Activated naive CD4-positive, alpha-beta T cell treated with anti-CD3 and anti-CD28 coated beads for 36 hours (primary cell): Measurements from ENCODE around the gene RBMS3. TPM values are rescaled to one million over a fixed set of nuclear protein-coding genes. Genes with fewer than 3 reads are reported as not detected.

ENCODE experiments used
- CTCF ChIA-PET: fragments of 350-600 bp; sonication (Branson Sonifier 250); formaldehyde crosslinking; loops from one replicate; lab custom pipeline; 2021; ENCODE audit warnings: antibody characterized with exemption; lab: Charles Lee
- DNase-seq: peaks from one replicate; pipeline ENCODE4 v3.0.0-alpha.2; 2020
- H3K27ac Mint-ChIP-seq: one replicate; pipeline ENCODE4 v1.8.0; 2021; ENCODE audit warnings: mild to moderate bottlenecking, mixed read lengths
- H3K27me3 Mint-ChIP-seq: one replicate; pipeline ENCODE4 v1.8.0; 2021; ENCODE audit warnings: low read depth, mixed read lengths
- H3K36me3 Mint-ChIP-seq: one replicate; pipeline ENCODE4 v1.8.0; 2021; ENCODE audit warnings: low read depth, mixed read lengths
- H3K4me1 Mint-ChIP-seq: one replicate; pipeline ENCODE4 v1.8.0; 2021; ENCODE audit warnings: low read depth, mixed read lengths
- H3K4me3 Mint-ChIP-seq: one replicate; pipeline ENCODE4 v1.8.0; 2021; ENCODE audit warnings: mild to moderate bottlenecking, moderate library complexity, mixed read lengths
- H3K9me3 Mint-ChIP-seq: one replicate; pipeline ENCODE4 v1.8.0; 2021; ENCODE audit warnings: mixed read lengths
- intact Hi-C: fragments of 100-400 bp; cut with micrococcal nuclease; formaldehyde crosslinking; loops from one replicate; pipeline ENCODE4 v1.15.1; 2023
- total RNA-seq, 2 experiments: library from RNA; stranded (reverse); gene quantifications; one replicate each; pipeline ENCODE4 v1.2.3, GENCODE V29; 2021

RBMS3 gene
- total RNA-seq, 2 experiments from 2014 or later, result 0.84 to 1.1 TPM

DNA sequence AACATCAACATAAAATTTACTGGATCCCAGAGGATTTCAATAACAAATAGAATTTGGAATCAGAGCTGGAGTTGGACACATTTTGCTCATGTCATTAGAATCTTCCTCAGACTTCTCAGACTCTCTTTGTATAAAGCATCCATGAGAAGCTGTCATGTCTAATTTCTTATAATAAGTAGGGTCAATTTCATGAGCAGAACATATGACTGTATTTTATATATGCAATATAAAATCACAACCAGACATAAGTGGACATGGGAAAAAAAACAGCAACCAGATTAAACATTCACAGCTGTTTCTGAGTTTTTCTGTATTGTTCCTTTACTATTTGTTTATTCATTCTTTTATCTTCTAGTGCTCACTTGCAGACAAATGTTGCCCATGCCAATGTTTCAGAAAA, 325.5 kb downstream of the RBMS3 start:
- Mint-ChIP-seq H3K36me3 (no peaks in the 10 kb centered on the region), H3K4me1 (no peaks in the 10 kb centered on the region), H3K27ac (no peak overlapping the region), H3K4me3 (no peak overlapping the region), H3K9me3 (no peaks in the 10 kb centered on the region), H3K27me3 (peaks cover 2% of the 10 kb centered on the region)
- DNase-seq, result no peak
- CTCF ChIA-PET, result no interaction called here
- intact Hi-C loops, result no loop called here

DNA sequence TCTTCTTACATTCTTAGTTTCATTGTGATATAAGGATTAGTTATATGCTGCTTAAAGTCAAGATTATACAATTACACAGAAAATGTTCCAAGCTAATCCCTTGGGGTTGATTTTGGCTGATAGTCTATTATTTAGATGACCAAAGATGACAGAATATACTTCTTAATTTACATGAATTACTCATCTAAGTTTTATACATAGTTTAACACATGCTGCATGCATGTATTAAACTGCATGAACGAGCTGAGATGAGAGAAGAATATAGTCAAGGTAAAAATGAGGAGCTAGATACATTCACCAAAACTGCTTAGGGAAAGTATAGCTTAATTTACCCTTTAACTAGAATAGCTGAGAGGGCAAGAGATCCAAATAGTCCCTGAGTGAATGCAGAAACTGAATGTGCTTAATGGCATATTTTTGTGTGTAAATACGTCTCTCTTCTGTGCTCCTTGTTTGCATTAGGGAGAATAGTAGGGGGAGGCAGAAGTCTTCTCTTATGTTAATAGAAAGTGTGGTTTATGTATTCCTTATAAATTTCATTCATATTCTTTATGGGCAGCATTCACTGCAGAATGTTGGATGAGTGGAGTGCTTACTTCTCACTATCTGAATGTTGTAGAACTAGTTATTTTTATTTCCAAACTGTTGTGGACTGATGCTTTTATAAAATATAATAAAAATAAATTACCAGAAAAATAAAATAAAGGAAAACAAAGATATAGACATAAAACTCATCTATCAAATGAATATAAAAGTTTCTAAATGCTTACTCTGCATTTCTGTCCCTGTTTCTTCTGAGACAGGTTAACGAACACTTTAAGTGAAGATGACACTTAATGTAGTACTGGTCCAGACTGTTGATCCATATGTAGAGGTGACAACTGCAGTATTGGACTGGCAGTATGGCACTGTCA, 327.8 kb downstream of the RBMS3 start:
- Mint-ChIP-seq H3K27ac (no peak overlapping the region), H3K4me1 (no peaks in the 10 kb centered on the region), H3K4me3 (no peak overlapping the region), H3K27me3 (peaks cover 2% of the 10 kb centered on the region), H3K9me3 (no peaks in the 10 kb centered on the region), H3K36me3 (no peaks in the 10 kb centered on the region)
- no peak for DNase-seq
- CTCF ChIA-PET, result no interaction called here
- intact Hi-C loops, result no loop called here

DNA sequence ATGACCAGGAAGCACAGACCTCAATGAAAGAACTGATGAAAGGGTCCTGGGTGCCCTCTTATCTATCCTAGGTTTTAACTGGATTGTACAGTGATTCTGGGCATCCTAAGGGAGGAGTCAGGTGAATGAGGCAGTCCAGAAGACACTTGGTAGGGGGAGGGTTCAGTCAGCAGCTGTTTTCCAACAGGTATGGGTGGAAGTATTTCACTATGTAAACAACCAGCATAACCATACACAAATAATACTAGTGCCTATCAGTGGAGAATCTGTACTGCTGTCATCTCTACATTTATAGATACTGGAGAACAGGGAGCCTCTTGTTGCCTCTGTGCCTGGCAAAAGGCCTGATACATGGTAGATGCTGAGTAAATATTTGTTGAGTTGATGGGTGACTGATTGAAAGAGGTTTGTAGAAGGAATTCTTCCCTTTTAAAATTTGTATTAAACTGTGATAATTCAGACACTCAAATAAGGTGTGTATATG, 328.5 kb downstream of the RBMS3 start:
- H3K4me1 Mint-ChIP-seq, result no peaks in the 10 kb centered on the region
- no peaks in the 10 kb centered on the region for H3K9me3 Mint-ChIP-seq
- no peaks in the 10 kb centered on the region for H3K36me3 Mint-ChIP-seq
- no peak overlapping the region for H3K27ac Mint-ChIP-seq
- H3K4me3 Mint-ChIP-seq, result no peak overlapping the region
- H3K27me3 Mint-ChIP-seq, result peaks cover 2% of the 10 kb centered on the region
- CTCF ChIA-PET, result no interaction called here
- intact Hi-C loops, result no loop called here
- no peak for DNase-seq

DNA sequence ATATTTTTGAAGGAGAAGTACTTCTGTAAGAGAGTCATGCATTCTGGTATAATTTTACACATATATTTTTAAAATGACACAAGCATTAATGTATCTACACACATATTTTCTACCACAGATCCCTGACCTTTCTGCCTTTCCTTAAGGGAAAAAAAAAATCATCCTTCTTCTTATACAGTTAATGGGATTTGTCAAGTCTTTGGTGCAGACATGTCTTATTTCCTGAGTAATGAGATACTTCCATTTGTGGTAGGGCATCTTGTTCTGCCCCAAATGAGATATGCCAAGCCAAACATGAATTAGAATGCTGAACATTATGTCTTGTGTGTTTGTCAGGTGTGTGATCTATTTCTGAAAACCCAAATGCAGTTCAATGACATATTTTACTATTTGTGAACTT, 329.9 kb downstream of the RBMS3 start:
- Mint-ChIP-seq H3K27ac (no peak overlapping the region), H3K9me3 (no peaks in the 10 kb centered on the region), H3K4me3 (no peak overlapping the region), H3K4me1 (no peaks in the 10 kb centered on the region), H3K27me3 (peaks cover 2% of the 10 kb centered on the region), H3K36me3 (no peaks in the 10 kb centered on the region)
- CTCF ChIA-PET, result no interaction called here
- intact Hi-C loops, result no loop called here
- DNase-seq, result no peak

DNA sequence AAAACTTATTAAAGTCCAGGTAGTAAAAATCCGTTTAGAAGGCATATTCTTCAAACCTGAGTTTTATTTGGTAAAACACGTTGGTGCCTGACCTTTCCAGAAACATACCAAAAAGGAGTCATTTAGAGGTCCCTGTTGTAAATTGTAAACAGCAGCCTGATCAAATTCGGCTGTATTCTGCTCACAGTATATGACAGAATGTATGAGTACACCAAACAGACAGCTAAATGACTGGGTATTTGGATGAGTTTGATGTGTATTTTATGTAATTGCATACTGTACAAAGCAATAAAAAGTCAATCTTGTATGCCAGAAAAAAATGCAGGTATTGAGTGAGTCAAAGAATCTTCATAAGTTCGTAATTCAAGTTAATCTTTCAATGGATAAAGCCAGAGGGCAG, 330.4 kb downstream of the RBMS3 start:
- H3K27ac Mint-ChIP-seq, result no peak overlapping the region
- intact Hi-C loops, result no loop called here
- H3K4me1 Mint-ChIP-seq, result no peaks in the 10 kb centered on the region
- CTCF ChIA-PET, result no interaction called here
- no peaks in the 10 kb centered on the region for H3K9me3 Mint-ChIP-seq
- H3K36me3 Mint-ChIP-seq, result no peaks in the 10 kb centered on the region
- no peak for DNase-seq
- H3K27me3 Mint-ChIP-seq, result peaks cover 2% of the 10 kb centered on the region
- no peak overlapping the region for H3K4me3 Mint-ChIP-seq

DNA sequence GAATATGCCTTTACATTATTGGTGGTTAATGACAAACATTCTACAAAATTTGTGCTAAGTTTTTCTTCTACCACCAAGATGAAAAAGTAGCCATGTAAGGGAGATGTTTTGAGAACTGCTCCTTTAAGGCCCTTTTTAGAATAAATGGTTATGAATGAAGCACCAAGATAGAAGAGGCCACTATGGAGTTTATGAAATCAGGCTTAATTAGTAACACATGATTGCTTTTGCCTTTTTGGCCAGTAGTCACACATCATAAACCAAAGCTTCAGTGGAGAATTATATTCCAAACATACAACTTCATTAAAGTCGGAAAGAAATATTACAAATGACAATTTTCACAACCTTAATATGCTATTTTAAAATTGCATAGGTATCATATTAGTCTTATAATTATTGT, 331.7 kb downstream of the RBMS3 start:
- DNase-seq, result no peak
- Mint-ChIP-seq H3K36me3 (no peaks in the 10 kb centered on the region), H3K27ac (no peak overlapping the region), H3K9me3 (no peaks in the 10 kb centered on the region), H3K27me3 (peaks cover 2% of the 10 kb centered on the region), H3K4me1 (no peaks in the 10 kb centered on the region), H3K4me3 (no peak overlapping the region)
- CTCF ChIA-PET, result no interaction called here
- intact Hi-C loops, result no loop called here

DNA sequence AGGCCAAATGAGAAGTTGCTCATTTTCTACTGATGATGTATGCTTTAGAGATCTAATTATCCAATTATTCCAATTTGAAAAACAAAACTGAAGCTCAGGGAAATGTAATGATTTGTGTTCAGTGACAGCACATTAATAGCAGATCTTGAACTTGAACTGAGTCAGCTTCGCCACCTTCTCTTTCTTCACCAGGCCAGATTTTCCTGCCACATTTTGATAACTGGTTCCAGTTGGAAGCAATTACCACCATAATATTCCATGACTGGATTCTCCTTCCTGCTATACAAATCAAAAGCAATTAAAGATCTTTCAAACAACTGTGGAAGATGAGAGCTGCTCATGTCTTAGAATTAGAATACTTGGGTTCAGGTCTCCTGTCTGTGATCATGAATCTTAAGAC, 334.1 kb downstream of the RBMS3 start:
- CTCF ChIA-PET, result no interaction called here
- Mint-ChIP-seq H3K27ac (no peak overlapping the region), H3K27me3 (peaks cover 2% of the 10 kb centered on the region), H3K4me3 (no peak overlapping the region), H3K4me1 (no peaks in the 10 kb centered on the region), H3K9me3 (no peaks in the 10 kb centered on the region), H3K36me3 (no peaks in the 10 kb centered on the region)
- DNase-seq, result no peak
- intact Hi-C loops, result no loop called here

DNA sequence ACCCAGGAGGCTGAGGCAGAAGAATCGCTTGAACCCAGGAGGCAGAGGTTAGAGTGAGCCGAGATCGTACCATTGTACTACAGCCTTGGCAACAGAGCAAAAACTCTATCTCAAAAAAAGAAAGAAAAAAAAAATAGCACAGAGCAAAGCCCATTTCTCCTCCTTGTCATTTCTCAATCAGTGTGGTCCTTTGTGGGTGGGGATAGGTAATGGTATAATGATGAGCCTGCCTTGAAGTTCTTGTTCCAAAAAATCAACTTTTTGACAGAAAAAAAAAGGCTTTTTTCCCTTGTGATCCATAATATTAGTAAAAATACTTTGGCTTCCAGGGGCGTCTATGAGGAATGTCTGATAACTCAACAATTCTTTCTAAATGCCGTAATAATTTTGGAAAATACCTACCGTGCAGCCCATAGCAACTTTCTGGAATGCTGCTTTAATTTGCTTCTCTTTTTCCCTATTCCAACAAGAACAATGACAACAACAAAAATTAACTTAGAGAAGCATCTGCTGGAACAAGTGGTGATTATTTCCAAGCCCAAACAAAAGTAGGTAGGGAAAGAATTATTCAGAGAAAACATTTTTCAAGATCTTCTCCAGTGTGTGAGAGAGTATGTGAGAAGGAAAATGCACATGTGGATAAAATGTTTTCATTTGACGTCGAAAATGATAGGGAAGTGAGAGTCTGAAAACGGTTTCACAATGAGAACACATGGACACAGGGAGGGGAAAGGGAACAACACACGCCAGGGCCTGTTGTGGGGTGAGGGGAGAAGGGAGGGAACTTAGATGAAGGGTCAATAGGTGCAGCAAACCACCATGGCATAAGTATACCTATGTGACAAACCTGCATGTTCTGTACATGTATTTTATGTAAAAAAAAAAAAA, 337.8 kb downstream of the RBMS3 start:
- Mint-ChIP-seq H3K36me3 (no peaks in the 10 kb centered on the region), H3K27ac (no peak overlapping the region), H3K4me3 (no peak overlapping the region), H3K9me3 (no peaks in the 10 kb centered on the region), H3K27me3 (no peaks in the 10 kb centered on the region), H3K4me1 (no peaks in the 10 kb centered on the region)
- CTCF ChIA-PET, result no interaction called here
- DNase-seq, result no peak
- intact Hi-C loops, result no loop called here

DNA sequence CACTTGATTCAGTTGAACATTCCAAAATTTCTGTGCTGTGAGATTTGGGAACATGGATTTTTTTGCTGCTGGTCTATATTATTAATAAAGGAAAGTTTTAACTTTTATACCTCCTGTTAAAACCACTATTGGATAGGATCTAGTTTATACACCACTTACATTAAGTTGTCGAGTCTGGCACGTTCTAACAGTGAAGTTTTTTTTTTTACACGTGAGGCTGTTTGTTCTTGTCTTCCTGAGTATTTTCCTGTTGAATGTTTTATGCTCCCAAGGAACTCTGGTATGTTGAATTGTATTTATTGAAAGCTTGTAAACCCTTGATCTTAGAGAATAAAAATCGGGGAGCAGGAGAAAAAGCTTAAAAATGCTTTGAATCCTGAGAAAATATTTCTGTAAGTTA, 338.8 kb downstream of the RBMS3 start:
- H3K9me3 Mint-ChIP-seq, result no peaks in the 10 kb centered on the region
- no peak overlapping the region for H3K27ac Mint-ChIP-seq
- H3K4me3 Mint-ChIP-seq, result no peak overlapping the region
- H3K27me3 Mint-ChIP-seq, result no peaks in the 10 kb centered on the region
- H3K36me3 Mint-ChIP-seq, result no peaks in the 10 kb centered on the region
- no peak for DNase-seq
- H3K4me1 Mint-ChIP-seq, result no peaks in the 10 kb centered on the region
- intact Hi-C loops, result no loop called here
- CTCF ChIA-PET, result interaction anchor here (0.8 kb wide), 1 partner anchor 901 kb away, joined by 3 read pairs; no protein-coding TSS in a partner anchor

DNA sequence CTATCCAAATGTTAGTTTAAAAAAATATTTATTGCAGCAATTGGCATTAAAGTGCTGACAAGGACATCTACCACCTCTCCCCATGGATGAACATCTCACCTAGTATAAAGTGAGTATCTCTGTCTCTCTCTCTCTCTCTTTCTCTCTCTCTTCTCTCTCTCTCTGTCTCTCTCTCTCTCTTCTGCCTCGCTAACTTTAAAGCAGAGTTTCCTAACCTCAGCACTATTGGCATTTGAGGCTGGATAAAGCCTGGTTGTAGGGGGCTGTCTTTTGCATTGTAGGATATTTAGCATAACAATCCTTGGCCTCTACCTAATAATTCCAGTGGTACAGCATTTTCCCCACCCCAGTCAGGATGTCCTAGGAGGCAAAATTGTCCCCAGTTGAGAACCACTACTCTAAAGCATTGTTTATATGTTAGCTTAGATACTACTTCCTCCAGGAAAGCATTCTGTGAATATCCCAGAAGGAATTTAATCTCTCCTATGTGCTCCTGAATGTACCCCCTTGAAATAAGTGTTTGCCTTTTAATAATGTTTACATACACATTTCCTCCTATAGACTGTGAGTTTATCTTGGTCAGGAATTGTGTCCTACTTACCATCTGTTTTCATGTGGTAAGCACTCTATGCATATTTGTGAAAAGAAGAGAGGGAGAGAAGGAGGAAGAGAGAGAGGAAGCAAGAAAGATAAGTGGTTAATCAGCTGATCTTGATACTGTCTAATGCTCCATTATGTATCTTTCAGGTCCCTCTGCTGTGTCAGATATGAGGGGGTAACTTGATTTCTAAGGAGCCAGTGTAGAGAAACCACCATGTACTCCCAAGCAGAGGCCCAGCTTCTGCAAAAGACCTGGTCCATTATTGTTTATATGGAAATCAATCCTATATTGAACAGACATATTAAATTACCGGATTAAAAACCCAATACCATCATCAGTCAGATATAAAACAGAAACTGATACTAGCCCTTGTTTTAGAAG, 346.6 kb downstream of the RBMS3 start:
- no peak overlapping the region for H3K4me3 Mint-ChIP-seq
- H3K27ac Mint-ChIP-seq, result no peak overlapping the region
- H3K27me3 Mint-ChIP-seq, result no peaks in the 10 kb centered on the region
- intact Hi-C loops, result no loop called here
- no peaks in the 10 kb centered on the region for H3K4me1 Mint-ChIP-seq
- DNase-seq, result no peak
- H3K36me3 Mint-ChIP-seq, result no peaks in the 10 kb centered on the region
- H3K9me3 Mint-ChIP-seq, result no peaks in the 10 kb centered on the region
- CTCF ChIA-PET, result no interaction called here

DNA sequence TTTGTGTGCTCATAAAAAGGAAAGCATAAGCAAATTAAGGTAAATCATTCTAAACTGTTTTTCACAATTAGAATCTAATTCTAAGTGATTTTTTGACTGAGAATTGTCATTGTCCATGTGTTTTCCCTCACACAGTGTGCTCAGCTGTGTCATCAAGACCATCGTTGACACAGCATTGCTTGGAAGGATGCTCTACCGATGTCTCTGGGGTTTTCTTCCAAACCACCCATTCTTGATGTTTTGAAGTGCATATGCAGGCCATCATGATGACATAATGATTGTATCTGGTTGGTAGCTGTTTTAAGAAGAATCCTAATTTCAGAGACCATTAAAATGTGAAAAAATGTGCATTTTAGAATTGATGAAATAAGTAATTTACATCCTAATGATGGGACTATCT, 347.9 kb downstream of the RBMS3 start:
- Mint-ChIP-seq H3K27me3 (no peaks in the 10 kb centered on the region), H3K36me3 (no peaks in the 10 kb centered on the region), H3K4me3 (no peak overlapping the region), H3K4me1 (no peaks in the 10 kb centered on the region), H3K9me3 (no peaks in the 10 kb centered on the region), H3K27ac (no peak overlapping the region)
- CTCF ChIA-PET, result no interaction called here
- no peak for DNase-seq
- intact Hi-C loops, result no loop called here

DNA sequence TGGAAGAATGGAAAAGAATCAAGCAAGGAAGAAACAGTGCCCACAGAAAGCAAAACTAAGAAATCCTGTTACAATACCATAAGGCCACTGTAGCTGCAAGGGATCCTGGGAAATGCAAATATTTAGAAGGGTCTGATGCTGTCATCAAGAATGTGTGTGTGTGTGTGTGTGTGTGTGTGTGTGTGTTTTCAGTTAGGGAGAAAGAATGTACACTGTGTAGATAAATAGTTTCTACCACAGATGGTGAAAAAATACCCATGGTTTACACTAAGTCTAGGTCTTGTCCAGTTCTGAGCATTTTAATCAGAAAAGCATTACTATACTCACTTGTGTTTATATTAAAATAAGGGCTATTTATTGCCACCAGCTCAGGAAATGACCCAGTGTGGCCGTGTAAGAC, 355.0 kb downstream of the RBMS3 start:
- intact Hi-C loops, result no loop called here

More for the DNA sequence above, 355.0 kb downstream of the RBMS3 start:
- Mint-ChIP-seq H3K4me3 (no peak overlapping the region), H3K9me3 (no peaks in the 10 kb centered on the region), H3K4me1 (no peaks in the 10 kb centered on the region), H3K27me3 (peaks cover 8% of the 10 kb centered on the region), H3K36me3 (no peaks in the 10 kb centered on the region), H3K27ac (no peak overlapping the region)
- no peak for DNase-seq
- CTCF ChIA-PET, result no interaction called here
